SK-N-SH treated with all-trans-retinoic acid at 6 μM for 48 hours (cell line): ENCODE measurements around the gene ABHD11.
A peak's percentile ranks its signal among the peaks of the same experiment; 100 is the strongest.

ENCODE experiments used
- ATAC-seq: fragments of 200-7000 bp; cut with Tn5 transposase; 3 replicates; pipeline ENCODE4 v1.9.1; 2020; ENCODE audit warnings: mild to moderate bottlenecking, moderate library complexity
- ARNTL ChIP-seq: fragments of 450-650 bp; formaldehyde crosslinking; IDR thresholded peaks from 2 replicates; pipeline ENCODE4 v1.5.0; 2020; ENCODE audit warnings: low read depth, mild to moderate bottlenecking, moderate library complexity, borderline replicate concordance
- BACH2 ChIP-seq: fragments of 250-450 bp; sonication (Bioruptor Pico); IDR thresholded peaks from 2 replicates; pipeline ENCODE4 v1.9.0; 2021; ENCODE audit warnings: mild to moderate bottlenecking, borderline replicate concordance
- CREB5 ChIP-seq: fragments of 250-450 bp; sonication (Bioruptor Pico); IDR thresholded peaks from 2 replicates; pipeline ENCODE4 v1.5.1; 2020; ENCODE audit warnings: low read depth, mild to moderate bottlenecking, moderate library complexity
- CSDC2 ChIP-seq: fragments of 250-450 bp; sonication (Bioruptor Pico); IDR thresholded peaks from 2 replicates; pipeline ENCODE4 v1.5.0; 2020; ENCODE audit warnings: mild to moderate bottlenecking, moderate library complexity
- CSRNP3 ChIP-seq: fragments of 250-450 bp; sonication (Bioruptor Pico); IDR thresholded peaks from 2 replicates; pipeline ENCODE4 v1.5.1; 2021; ENCODE audit warnings: mild to moderate bottlenecking, moderate library complexity
- ESRRG ChIP-seq: fragments of 250-450 bp; sonication (Bioruptor Pico); IDR thresholded peaks from 2 replicates; pipeline ENCODE4 v1.6.1; 2021; ENCODE audit warnings: mild to moderate bottlenecking
- GLIS3 ChIP-seq: fragments of 250-450 bp; sonication (Bioruptor Pico); IDR thresholded peaks from 2 replicates; pipeline ENCODE4 v1.5.0; 2020; ENCODE audit warnings: mild to moderate bottlenecking, moderate library complexity
- OSR1 ChIP-seq: fragments of 250-450 bp; sonication (Bioruptor Pico); IDR thresholded peaks from 2 replicates; pipeline ENCODE4 v1.8.0; 2022; ENCODE audit warnings: moderate library complexity, mild to moderate bottlenecking, inconsistent platforms
- PPARA ChIP-seq: fragments of 250-450 bp; sonication (Bioruptor Pico); IDR thresholded peaks from 2 replicates; pipeline ENCODE4 v1.5.0; 2020; ENCODE audit warnings: mild to moderate bottlenecking, borderline replicate concordance
- RARB ChIP-seq: fragments of 250-450 bp; sonication (Bioruptor Pico); IDR thresholded peaks from 2 replicates; pipeline ENCODE4 v1.8.0; 2021; ENCODE audit warnings: mild to moderate bottlenecking, moderate library complexity
- SNAI2 ChIP-seq: fragments of 250-450 bp; sonication (Bioruptor Pico); IDR thresholded peaks from 2 replicates; pipeline ENCODE4 v1.5.0; 2020; ENCODE audit warnings: mild to moderate bottlenecking, moderate library complexity
- TCF4 ChIP-seq: fragments of 250-450 bp; sonication (Bioruptor Pico); IDR thresholded peaks from 2 replicates; pipeline ENCODE4 v1.8.0; 2021; ENCODE audit warnings: mild to moderate bottlenecking, moderate library complexity, borderline replicate concordance
- TOX ChIP-seq: fragments of 250-450 bp; sonication (Bioruptor Pico); IDR thresholded peaks from 2 replicates; pipeline ENCODE4 v1.8.0; 2021; ENCODE audit warnings: mild to moderate bottlenecking, moderate library complexity, borderline replicate concordance
- TSHZ2 ChIP-seq: fragments of 250-450 bp; sonication (Bioruptor Pico); IDR thresholded peaks from 2 replicates; pipeline ENCODE4 v1.5.0; 2020; ENCODE audit warnings: mild to moderate bottlenecking, moderate library complexity
- ZFP3 ChIP-seq: fragments of 250-450 bp; sonication (Bioruptor Pico); IDR thresholded peaks from 2 replicates; pipeline ENCODE4 v1.5.0; 2020; ENCODE audit warnings: mild to moderate bottlenecking, moderate library complexity
- ZFP30 ChIP-seq: fragments of 450-650 bp; formaldehyde crosslinking; IDR thresholded peaks from 2 replicates; pipeline ENCODE4 v1.5.0; 2022; ENCODE audit warnings: mild to moderate bottlenecking, moderate library complexity
- ZNF565 ChIP-seq: fragments of 450-650 bp; formaldehyde crosslinking; conservative IDR thresholded peaks from 2 replicates; pipeline ENCODE4 v1.5.0; 2020; ENCODE audit warnings: low read depth, mild to moderate bottlenecking, moderate library complexity
- ZNF70 ChIP-seq: fragments of 450-650 bp; formaldehyde crosslinking; IDR thresholded peaks from 2 replicates; pipeline ENCODE4 v1.5.0; 2020; ENCODE audit warnings: mild to moderate bottlenecking, moderate library complexity
- TF ChIP-seq, protein P1 (sequence below): fragments of 250-450 bp; sonication (Bioruptor Pico); IDR thresholded peaks from 2 replicates; pipeline ENCODE4 v1.8.0; 2021; ENCODE audit warnings: low read depth, mild to moderate bottlenecking, moderate library complexity, borderline replicate concordance
- TF ChIP-seq, protein P2 (sequence below): fragments of 250-450 bp; sonication (Bioruptor Pico); IDR thresholded peaks from 2 replicates; pipeline ENCODE4 v1.8.0; 2020; ENCODE audit warnings: mild to moderate bottlenecking, moderate library complexity, borderline replicate concordance

Gene ABHD11

DNA sequence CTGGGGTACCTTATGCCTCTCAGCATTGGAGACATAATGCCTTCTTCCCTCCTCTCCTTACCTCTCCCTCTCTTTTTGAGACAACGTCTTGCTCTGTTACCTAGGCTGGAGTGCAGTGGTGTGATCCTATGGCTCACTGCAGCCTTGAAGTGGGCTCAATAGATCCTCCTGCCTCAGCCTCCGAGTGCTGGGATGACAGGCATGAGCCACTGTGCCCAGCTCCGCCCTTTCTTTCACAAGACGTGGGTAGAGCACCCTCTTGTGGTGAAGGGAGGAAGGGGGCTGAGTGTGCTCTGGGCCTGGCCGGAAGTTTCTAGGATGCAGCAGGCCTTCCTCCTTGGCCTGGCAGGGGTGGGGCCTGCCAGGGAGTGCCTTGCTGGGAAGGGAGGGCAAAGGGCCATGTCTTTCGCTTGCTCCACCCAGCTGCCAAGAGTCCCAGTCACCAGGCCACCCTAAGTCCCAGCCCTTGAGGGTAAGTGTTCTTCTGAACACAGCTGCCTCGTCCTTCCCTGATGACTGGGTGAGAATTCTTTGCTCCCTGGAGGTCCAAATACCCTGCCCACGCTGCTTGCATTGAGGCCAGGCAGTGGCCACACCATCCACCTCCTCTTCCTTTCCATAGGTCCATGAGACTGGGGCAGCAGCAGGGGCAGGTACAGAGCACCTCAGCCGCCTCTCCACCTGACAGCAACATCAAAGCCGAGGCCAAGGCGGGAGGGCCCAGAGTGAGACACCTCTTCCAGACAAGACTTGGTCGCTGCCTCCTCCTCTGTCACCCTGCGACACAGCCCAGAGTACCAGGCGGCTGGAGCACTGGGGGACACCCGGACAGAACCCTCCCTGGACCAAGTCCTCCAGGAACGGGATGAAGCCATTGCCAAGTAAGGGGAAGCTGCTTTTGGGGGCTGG is 3.7 kb downstream of the ABHD11 start:
- peak; percentile 75 for ATAC-seq
- TF ChIP-seq ZFP3 (CRISPR knock-in tag) (peak; percentile 75), ZFP30 (CRISPR knock-in tag) (no peak), TCF4 (no peak), ESRRG (CRISPR knock-in tag) (no peak), GLIS3 (CRISPR knock-in tag) (0 out of 2 replicates have a peak, but pooled peaks have one; percentile 7), ZNF565 (CRISPR knock-in tag) (no peak), BACH2 (no peak), ZNF70 (no peak), SNAI2 (no peak)
- TF ChIP-seq, all 23 proteins: peak for 2

DNA sequence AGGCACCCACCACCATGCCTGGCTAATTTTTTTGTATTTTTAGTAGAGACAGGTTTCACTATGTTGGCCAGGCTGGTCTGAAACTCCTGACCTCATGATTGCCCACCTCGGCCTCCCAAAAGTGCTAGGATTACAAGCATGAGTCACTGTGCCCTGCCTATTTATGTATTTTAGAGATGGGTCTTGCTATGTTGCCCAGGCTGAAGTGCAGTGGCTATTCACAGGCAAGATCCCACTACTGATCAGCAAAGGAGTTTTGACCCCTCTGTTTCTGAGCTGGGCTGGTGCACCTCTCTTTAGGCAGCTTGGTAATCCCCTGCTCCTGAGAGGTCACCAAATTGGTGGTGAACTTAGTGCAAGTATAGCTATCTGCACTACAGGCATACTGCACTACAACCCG is 6.2 kb downstream of the ABHD11 start:
- no peak for ATAC-seq
- TF ChIP-seq TOX (CRISPR knock-in tag), result no peak
- TF ChIP-seq PPARA, result no peak
- TF ChIP-seq BACH2, result no peak
- no peak for TF ChIP-seq CSRNP3
- no peak for TF ChIP-seq TSHZ2 (CRISPR knock-in tag)
- TF ChIP-seq RARB (CRISPR knock-in tag), result no peak
- TF ChIP-seq OSR1 (CRISPR knock-in tag), result no peak
- no peak for TF ChIP-seq ZNF565 (CRISPR knock-in tag)
- TF ChIP-seq ZFP30 (CRISPR knock-in tag), result no peak
- no peak for TF ChIP-seq ZNF70
- TF ChIP-seq, protein P1, sequence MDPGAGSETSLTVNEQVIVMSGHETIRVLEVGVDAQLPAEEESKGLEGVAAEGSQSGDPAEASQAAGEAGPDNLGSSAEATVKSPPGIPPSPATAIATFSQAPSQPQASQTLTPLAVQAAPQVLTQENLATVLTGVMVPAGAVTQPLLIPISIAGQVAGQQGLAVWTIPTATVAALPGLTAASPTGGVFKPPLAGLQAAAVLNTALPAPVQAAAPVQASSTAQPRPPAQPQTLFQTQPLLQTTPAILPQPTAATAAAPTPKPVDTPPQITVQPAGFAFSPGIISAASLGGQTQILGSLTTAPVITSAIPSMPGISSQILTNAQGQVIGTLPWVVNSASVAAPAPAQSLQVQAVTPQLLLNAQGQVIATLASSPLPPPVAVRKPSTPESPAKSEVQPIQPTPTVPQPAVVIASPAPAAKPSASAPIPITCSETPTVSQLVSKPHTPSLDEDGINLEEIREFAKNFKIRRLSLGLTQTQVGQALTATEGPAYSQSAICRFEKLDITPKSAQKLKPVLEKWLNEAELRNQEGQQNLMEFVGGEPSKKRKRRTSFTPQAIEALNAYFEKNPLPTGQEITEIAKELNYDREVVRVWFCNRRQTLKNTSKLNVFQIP (CRISPR knock-in tag), result no peak

- ATAC-seq, result no peak
- TF ChIP-seq TOX (CRISPR knock-in tag) (no peak), ESRRG (CRISPR knock-in tag) (no peak), ZFP30 (CRISPR knock-in tag) (no peak), CSDC2 (CRISPR knock-in tag) (no peak), ZNF70 (no peak), CREB5 (CRISPR knock-in tag) (no peak), CSRNP3 (no peak), TCF4 (no peak), ZNF565 (CRISPR knock-in tag) (no peak), BACH2 (no peak), ZFP3 (CRISPR knock-in tag) (no peak), PPARA (no peak), ARNTL (CRISPR knock-in tag) (no peak), OSR1 (CRISPR knock-in tag) (no peak), GLIS3 (CRISPR knock-in tag) (no peak)
- TF ChIP-seq, protein P2, sequence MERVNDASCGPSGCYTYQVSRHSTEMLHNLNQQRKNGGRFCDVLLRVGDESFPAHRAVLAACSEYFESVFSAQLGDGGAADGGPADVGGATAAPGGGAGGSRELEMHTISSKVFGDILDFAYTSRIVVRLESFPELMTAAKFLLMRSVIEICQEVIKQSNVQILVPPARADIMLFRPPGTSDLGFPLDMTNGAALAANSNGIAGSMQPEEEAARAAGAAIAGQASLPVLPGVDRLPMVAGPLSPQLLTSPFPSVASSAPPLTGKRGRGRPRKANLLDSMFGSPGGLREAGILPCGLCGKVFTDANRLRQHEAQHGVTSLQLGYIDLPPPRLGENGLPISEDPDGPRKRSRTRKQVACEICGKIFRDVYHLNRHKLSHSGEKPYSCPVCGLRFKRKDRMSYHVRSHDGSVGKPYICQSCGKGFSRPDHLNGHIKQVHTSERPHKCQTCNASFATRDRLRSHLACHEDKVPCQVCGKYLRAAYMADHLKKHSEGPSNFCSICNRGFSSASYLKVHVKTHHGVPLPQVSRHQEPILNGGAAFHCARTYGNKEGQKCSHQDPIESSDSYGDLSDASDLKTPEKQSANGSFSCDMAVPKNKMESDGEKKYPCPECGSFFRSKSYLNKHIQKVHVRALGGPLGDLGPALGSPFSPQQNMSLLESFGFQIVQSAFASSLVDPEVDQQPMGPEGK (CRISPR knock-in tag), result no peak
- TF ChIP-seq, protein P1 (CRISPR knock-in tag), result no peak
These were observed 8.1 kb downstream of the ABHD11 start for GRCh38 chr7:73730485-73730884.
